ENCODE measurements around the gene SLC29A3.

Gene SLC29A3

DNA sequence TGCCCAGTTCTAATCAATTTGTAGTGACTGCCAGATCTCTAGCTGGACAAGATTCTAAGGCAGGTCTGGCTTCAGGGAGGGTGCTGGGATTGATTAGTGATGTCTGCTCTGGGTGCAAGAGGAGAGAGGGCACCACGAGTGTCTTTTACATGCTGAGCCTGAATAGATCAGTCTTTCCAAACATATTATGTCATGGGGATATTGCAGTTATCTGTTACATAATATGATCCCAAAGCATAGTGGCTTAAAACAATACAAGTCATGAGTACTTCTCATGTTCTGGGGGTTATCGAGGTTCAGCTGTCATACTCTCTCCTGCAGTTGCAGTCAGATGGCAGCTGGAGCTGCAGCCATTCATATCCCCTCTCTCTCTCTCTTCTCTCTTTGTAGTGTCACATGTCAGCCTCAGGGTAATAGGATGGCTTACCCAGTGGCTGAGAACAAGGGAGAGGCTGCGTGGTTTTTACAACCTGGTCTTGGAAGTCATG lies 26.0 kb downstream of the SLC29A3 start:
- H3K4me1 ChIP-seq (ENCODE audit: control insufficient read depth in 1 of 2, insufficient read depth in 1 of 2, low read depth in 1 of 2, low read length in 1 of 2), result peaks cover 8 to 16% of the 10 kb centered on the region in 2 experiments
- no peak overlapping the region for H3K4me3 ChIP-seq (ENCODE audit: low read depth in 1 of 2, low read length in 1 of 2)
- no peak overlapping the region for H3K27ac ChIP-seq
- TF ChIP-seq, protein P1, sequence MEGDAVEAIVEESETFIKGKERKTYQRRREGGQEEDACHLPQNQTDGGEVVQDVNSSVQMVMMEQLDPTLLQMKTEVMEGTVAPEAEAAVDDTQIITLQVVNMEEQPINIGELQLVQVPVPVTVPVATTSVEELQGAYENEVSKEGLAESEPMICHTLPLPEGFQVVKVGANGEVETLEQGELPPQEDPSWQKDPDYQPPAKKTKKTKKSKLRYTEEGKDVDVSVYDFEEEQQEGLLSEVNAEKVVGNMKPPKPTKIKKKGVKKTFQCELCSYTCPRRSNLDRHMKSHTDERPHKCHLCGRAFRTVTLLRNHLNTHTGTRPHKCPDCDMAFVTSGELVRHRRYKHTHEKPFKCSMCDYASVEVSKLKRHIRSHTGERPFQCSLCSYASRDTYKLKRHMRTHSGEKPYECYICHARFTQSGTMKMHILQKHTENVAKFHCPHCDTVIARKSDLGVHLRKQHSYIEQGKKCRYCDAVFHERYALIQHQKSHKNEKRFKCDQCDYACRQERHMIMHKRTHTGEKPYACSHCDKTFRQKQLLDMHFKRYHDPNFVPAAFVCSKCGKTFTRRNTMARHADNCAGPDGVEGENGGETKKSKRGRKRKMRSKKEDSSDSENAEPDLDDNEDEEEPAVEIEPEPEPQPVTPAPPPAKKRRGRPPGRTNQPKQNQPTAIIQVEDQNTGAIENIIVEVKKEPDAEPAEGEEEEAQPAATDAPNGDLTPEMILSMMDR (IDR thresholded peaks at IDR 0.05), result no peak
- no peaks in the 10 kb centered on the region for H3K36me3 ChIP-seq
- no peaks in the 10 kb centered on the region for H3K27me3 ChIP-seq
- H3K9me3 ChIP-seq, result no peaks in the 10 kb centered on the region

- Histone ChIP-seq H3K36me3 (no peaks in the 10 kb centered on the region), H3K27me3 (no peaks in the 10 kb centered on the region), H3K9me3 (no peaks in the 10 kb centered on the region), H3K4me1 (ENCODE audit: control insufficient read depth in 1 of 2, insufficient read depth in 1 of 2, low read depth in 1 of 2, low read length in 1 of 2) (peaks cover 8 to 16% of the 10 kb centered on the region in 2 experiments), H3K27ac (no peak overlapping the region), H3K4me3 (ENCODE audit: low read depth in 1 of 2, low read length in 1 of 2) (no peak overlapping the region)
- TF ChIP-seq, protein P1 (IDR thresholded peaks at IDR 0.05), result no peak
Observed at GRCh38 chr10:71345694-71346093, 26.6 kb downstream of the SLC29A3 start.

GRCh38 chr10:71346731-71347130 lies 27.7 kb downstream of the SLC29A3 start:
- H3K4me1 ChIP-seq (ENCODE audit: control insufficient read depth in 1 of 2, insufficient read depth in 1 of 2, low read depth in 1 of 2, low read length in 1 of 2), result peaks cover 10 to 19% of the 10 kb centered on the region in 2 experiments
- H3K27ac ChIP-seq, result no peak overlapping the region
- H3K4me3 ChIP-seq (ENCODE audit: low read depth in 1 of 2, low read length in 1 of 2), result no peak overlapping the region
- TF ChIP-seq, protein P1 (IDR thresholded peaks at IDR 0.05), result no peak
- H3K36me3 ChIP-seq, result no peaks in the 10 kb centered on the region
- H3K9me3 ChIP-seq, result no peaks in the 10 kb centered on the region
- H3K27me3 ChIP-seq, result no peaks in the 10 kb centered on the region

- Histone ChIP-seq H3K4me3 (ENCODE audit: low read depth in 1 of 2, low read length in 1 of 2) (no peak overlapping the region), H3K4me1 (ENCODE audit: control insufficient read depth in 1 of 2, insufficient read depth in 1 of 2, low read depth in 1 of 2, low read length in 1 of 2) (peaks cover 16 to 25% of the 10 kb centered on the region in 2 experiments), H3K27me3 (no peaks in the 10 kb centered on the region), H3K9me3 (no peaks in the 10 kb centered on the region), H3K27ac (no peak overlapping the region), H3K36me3 (no peaks in the 10 kb centered on the region)
- TF ChIP-seq, protein P1 (IDR thresholded peaks at IDR 0.05), result no peak
Observed at GRCh38 chr10:71347587-71348395, 28.7 kb downstream of the SLC29A3 start.

DNA sequence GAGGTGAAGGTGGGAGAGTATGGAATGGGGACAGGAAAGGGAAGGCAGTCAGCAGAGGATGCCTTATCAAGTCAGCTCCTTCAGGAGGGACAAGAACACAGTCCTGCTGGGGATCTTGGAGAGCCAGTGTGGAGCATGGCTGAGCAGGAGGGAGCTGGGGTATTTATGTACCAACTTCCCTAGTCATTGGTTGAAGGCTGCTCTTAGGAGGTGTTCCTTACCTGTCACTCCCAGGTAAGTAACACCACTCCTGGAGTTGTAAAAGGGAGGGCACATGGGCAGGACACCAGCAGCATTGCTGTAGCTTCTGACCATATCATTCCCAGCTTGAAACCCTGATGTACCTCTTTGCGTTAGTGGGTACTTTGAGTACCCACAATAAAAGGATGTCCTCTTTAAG lies 29.8 kb downstream of the SLC29A3 start:
- TF ChIP-seq, protein P1 (IDR thresholded peaks at IDR 0.05), result no peak
- no peaks in the 10 kb centered on the region for H3K36me3 ChIP-seq
- H3K4me3 ChIP-seq (ENCODE audit: low read depth in 1 of 2, low read length in 1 of 2), result no peak overlapping the region
- no peaks in the 10 kb centered on the region for H3K9me3 ChIP-seq
- no peaks in the 10 kb centered on the region for H3K27me3 ChIP-seq
- no peak overlapping the region for H3K27ac ChIP-seq
- peaks cover 16 to 20% of the 10 kb centered on the region in 2 experiments for H3K4me1 ChIP-seq (ENCODE audit: control insufficient read depth in 1 of 2, insufficient read depth in 1 of 2, low read depth in 1 of 2, low read length in 1 of 2)

All from neutrophil (primary cell).